H1 (cell line): ENCODE measurements around the gene EPHA8. TPM values are rescaled to one million over a fixed set of nuclear protein-coding genes. Genes with fewer than 3 reads are reported as not detected.

ENCODE experiments used
- BCL11A ChIP-seq, 2 experiments: IDR thresholded peaks; one replicate each; pipeline ENCODE4 v1.6.1; 2011; ENCODE audit warnings: low read depth in 2 of 2, low read length in 2 of 2, mild to moderate bottlenecking in 2 of 2
- CTBP2 ChIP-seq: IDR thresholded peaks from 2 replicates; pipeline ENCODE4 v1.7.0; 2011; ENCODE audit warnings: borderline replicate concordance, mild to moderate bottlenecking, moderate library complexity, mixed read lengths, low read length; ENCODE audit not compliant: insufficient read depth, insufficient read length
- RAD21 ChIP-seq, 2 experiments: IDR thresholded peaks in 1 of 2; conservative IDR thresholded peaks in 1 of 2; 2 replicates each; pipeline ENCODE4 v1.6.1; 2011; ENCODE audit warnings: low read depth in 2 of 2, low read length in 2 of 2, improper control_type of control experiment in 1 of 2, inconsistent platforms in 1 of 2, mild to moderate bottlenecking in 1 of 2, moderate library complexity in 1 of 2
- RBBP5 ChIP-seq: IDR thresholded peaks from 2 replicates; pipeline ENCODE4 v1.7.1; 2012; ENCODE audit warnings: low read depth, mild to moderate bottlenecking, inconsistent platforms, low read length, moderate library complexity, borderline replicate concordance
- SP4 ChIP-seq: IDR thresholded peaks from 2 replicates; pipeline ENCODE4 v1.6.1; 2012; ENCODE audit warnings: low read length, inconsistent platforms
- TAF1 ChIP-seq: IDR thresholded peaks from 2 replicates; pipeline ENCODE4 v1.6.1; 2011; ENCODE audit warnings: mild to moderate bottlenecking, low read depth, low read length
- TAF7 ChIP-seq: optimal IDR thresholded peaks from 2 replicates; pipeline ENCODE3; 2011; ENCODE audit warnings: low read depth, mild to moderate bottlenecking, inconsistent platforms, low read length, moderate library complexity, borderline replicate concordance
- polyA plus RNA-seq, 7 experiments: library from polyadenylated mRNA; depleted of rRNA in 3 of 7; stranded (reverse) in 5 of 7; unstranded in 2 of 7; fragments of >200 nt in 5 of 7; fragments of 200-250 nt in 2 of 7; gene quantifications; 1 replicate in 5 of 7; 2 replicates in 1 of 7; 4 replicates in 1 of 7; pipeline versions ENCODE4 v1.2.1 to v1.2.3, GENCODE V29; 2011 to 2013; ENCODE audit warnings: missing spikeins in 2 of 7, mixed read lengths in 2 of 7
- total RNA-seq: library from RNA; stranded (reverse); fragmentation: NEBNext Ultra II Directional; extraction: Animal tissue kit (Norgen Biotek cat#: 25700); gene quantifications from 2 replicates; pipeline ENCODE4 v1.2.1, GENCODE V29; 2021

The EPHA8 gene
- total and polyA plus RNA-seq, 2 of the 8 experiments (the other 6 are each of a cell fraction or from before 2014, with no cell fraction given), result 4.0 to 8.4 TPM

- no peak for TF ChIP-seq TAF7
- no peak for TF ChIP-seq BCL11A (IDR thresholded peaks at IDR 0.05; ENCODE audit: low read depth in 2 of 2, low read length in 2 of 2)
- no peak for TF ChIP-seq RAD21 (IDR thresholded peaks at IDR 0.05 in 1 of 2, conservative IDR thresholded peaks at IDR 0.05 in 1 of 2; ENCODE audit: low read depth in 2 of 2, low read length in 2 of 2)
- TF ChIP-seq RBBP5, result no peak
- TF ChIP-seq SP4, result no peak
- no peak for TF ChIP-seq TAF1
- no peak for TF ChIP-seq CTBP2
Measured at GRCh38 chr1:22566161-22566560, 2.9 kb downstream of the EPHA8 start (continued).
